ENCODE measurements around the gene TSPAN18.

- TF ChIP-seq EZH2 (IDR thresholded peaks at IDR 0.05; ENCODE audit: insufficient read depth, poor library complexity, severe bottlenecking) (no peak), EZH2phosphoT487 (IDR thresholded peaks at IDR 0.05; ENCODE audit: insufficient read depth, low read depth) (no peak)
These were observed 69.2 kb downstream of the TSPAN18 start for GRCh38 chr11:44795803-44796535.

Measured in GM23248 (cell line).